Aortic smooth muscle cell (primary cell): ENCODE results near the gene FLT1. TPM values are rescaled to one million over a fixed set of nuclear protein-coding genes. Genes with fewer than 3 reads are reported as not detected.

ENCODE experiments used
- total RNA-seq: library from RNA; depleted of rRNA; stranded (reverse); fragments of >200 nt; gene quantifications from 2 replicates; pipeline ENCODE4 v1.2.3, GENCODE V29; 2014

The FLT1 gene, protein sequence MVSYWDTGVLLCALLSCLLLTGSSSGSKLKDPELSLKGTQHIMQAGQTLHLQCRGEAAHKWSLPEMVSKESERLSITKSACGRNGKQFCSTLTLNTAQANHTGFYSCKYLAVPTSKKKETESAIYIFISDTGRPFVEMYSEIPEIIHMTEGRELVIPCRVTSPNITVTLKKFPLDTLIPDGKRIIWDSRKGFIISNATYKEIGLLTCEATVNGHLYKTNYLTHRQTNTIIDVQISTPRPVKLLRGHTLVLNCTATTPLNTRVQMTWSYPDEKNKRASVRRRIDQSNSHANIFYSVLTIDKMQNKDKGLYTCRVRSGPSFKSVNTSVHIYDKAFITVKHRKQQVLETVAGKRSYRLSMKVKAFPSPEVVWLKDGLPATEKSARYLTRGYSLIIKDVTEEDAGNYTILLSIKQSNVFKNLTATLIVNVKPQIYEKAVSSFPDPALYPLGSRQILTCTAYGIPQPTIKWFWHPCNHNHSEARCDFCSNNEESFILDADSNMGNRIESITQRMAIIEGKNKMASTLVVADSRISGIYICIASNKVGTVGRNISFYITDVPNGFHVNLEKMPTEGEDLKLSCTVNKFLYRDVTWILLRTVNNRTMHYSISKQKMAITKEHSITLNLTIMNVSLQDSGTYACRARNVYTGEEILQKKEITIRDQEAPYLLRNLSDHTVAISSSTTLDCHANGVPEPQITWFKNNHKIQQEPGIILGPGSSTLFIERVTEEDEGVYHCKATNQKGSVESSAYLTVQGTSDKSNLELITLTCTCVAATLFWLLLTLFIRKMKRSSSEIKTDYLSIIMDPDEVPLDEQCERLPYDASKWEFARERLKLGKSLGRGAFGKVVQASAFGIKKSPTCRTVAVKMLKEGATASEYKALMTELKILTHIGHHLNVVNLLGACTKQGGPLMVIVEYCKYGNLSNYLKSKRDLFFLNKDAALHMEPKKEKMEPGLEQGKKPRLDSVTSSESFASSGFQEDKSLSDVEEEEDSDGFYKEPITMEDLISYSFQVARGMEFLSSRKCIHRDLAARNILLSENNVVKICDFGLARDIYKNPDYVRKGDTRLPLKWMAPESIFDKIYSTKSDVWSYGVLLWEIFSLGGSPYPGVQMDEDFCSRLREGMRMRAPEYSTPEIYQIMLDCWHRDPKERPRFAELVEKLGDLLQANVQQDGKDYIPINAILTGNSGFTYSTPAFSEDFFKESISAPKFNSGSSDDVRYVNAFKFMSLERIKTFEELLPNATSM (N-terminal part only)
- 3.2 and 5.4 TPM in 2 replicates for total RNA-seq

DNA sequence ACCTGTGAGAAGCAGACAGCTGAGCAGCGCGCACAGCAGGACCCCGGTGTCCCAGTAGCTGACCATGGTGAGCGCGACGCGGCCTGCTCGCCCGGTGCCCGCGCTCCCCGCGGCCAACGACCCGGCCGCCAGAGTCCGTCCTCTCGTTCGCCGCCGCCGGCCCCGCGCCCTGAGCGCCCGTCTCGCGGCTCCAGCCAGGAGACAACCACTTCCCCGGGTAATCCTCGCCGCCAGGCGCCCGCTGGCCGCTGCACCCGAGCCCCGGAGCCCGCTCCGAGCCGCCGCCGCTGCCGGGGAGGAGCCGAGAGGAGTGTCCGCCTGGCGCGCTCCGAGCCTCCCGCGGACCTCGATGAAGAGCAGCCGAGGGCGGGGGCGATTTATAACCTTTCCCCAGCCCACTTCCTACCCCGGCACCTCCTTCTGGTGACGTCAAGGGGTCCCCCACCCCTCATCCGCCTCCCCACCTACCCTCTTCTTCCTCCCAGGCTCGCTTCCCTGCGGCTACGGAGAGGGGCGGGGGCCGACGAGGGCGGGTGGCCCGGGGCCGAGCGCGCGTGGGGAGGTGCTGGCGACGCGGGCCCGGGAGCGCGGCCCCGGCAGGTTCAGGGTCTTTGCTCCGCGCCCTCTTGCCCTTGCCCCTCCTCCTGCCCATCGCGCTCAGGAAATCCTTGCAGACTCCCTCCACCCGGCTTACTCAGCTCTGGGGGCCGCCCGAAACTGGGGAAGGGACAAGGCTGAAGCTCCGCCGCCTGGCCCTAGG, at the start of gene FLT1:
TSS of gene FLT1 (minus strand) at position 351 of the 760 bp plus-strand sequence. CDS start at position 66, 285 bp downstream.

Other genes with a start within 250 kb of the FLT1 start
- 101 and 113 TPM in 2 replicates for gene POMP, start 164.0 kb upstream of the FLT1 start, total RNA-seq
- gene SLC46A3, start 223.8 kb upstream of the FLT1 start, total RNA-seq, result 5.7 and 6.1 TPM in 2 replicates